Mucosa of stomach (tissue), 1 donor: Measurements from ENCODE around the gene SMIM23.
"Not testable (repeated sequence)": the region's sequence is repeated elsewhere in the genome, so short reads cannot be mapped to it uniquely, and the experiment has no call there.

Experiments used
- H3K27me3 ChIP-seq: one replicate; pipeline ENCODE4 v1.7.0; 2013; ENCODE audit warnings: mild to moderate bottlenecking, low read length; ENCODE audit not compliant: control insufficient read depth, insufficient read depth
- H3K36me3 ChIP-seq: one replicate; pipeline ENCODE4 v1.7.0; 2013; ENCODE audit warnings: low read length; ENCODE audit not compliant: control insufficient read depth, insufficient read depth
- H3K4me1 ChIP-seq: one replicate; pipeline ENCODE4 v1.7.0; 2013; ENCODE audit warnings: mild to moderate bottlenecking, low read length; ENCODE audit not compliant: control insufficient read depth, insufficient read depth
- H3K4me3 ChIP-seq: one replicate; pipeline ENCODE4 v1.7.0; 2013; ENCODE audit warnings: low read length
- H3K9ac ChIP-seq: one replicate; pipeline ENCODE4 v1.7.0; 2013; ENCODE audit warnings: mild to moderate bottlenecking, low read length, moderate library complexity
- H3K9me3 ChIP-seq: one replicate; pipeline ENCODE4 v1.7.0; 2013; ENCODE audit warnings: mild to moderate bottlenecking, low read length, moderate library complexity; ENCODE audit not compliant: control insufficient read depth
- donor health status: Pancreatic carcinoma.

SMIM23 gene

DNA sequence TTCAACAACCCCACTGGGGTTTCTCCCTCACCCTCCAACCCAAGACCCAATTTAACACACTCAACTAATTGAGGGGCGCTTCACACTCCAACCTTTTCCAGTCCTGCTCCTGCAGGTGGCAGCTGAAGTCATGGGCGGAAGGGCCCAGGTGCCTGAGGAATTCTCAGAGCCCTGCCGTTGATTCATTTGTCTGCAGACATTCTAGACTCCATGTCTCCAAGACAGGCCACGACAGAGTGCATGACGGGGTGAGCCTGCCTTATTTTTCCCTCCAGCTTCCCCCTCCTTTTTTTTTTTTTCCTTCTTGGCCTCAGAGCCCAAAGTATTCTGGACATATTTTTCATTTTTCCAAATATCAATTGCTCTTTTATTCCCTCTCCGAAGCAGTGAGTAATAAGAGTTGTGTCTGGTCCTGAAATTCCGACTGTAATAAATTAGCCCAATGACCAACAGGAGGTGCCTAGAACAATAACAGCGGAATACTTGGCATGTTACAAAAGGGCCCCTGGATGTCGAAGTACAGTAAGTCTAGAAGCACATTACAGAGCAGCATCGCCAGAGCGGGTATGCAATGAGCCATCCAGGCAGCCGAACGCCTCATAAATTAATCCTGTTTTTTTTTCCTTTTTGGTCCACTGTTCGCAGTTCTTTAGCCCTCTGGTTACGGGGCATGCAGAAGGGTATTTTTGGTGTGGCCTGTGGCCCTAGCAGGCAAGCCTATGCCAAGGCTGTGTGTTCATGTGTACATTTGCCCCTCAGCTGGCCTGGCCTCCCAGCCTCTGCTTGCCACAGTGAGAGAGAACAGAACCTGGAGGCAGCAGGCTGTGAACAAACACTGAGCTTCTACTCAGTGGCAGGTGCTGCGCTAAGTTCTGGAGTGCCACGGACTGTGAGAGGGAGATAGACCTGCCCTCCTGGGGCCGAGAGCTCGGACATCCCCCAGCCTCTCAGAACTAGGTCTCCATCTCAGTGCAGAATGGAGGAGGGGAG, 8.6 kb upstream of the SMIM23 start:
- Histone ChIP-seq H3K9me3 (no peaks in the 10 kb centered on the region), H3K4me3 (no peak overlapping the region), H3K9ac (no peak overlapping the region), H3K4me1 (no peaks in the 10 kb centered on the region), H3K27me3 (no peaks in the 10 kb centered on the region), H3K36me3 (no peaks in the 10 kb centered on the region)

DNA sequence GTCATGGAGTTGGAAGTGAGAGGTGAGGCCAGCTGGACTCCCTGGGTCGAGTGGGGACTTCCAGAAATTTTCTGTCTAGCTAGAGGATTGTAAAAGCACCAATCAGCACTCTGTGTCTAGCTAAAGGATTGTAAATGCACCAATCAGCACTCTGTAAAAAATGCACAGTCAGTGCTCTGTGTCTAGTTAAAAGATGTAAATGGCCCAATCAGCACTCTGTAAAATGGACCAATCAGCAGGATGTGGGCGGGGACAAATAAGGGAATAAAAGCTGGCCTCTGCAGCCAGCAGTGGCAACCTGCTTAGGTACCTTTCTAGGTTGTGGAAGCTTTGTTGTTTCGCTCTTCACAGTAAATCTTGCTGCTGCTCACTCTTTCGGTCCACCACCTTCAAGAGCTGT, 3.9 kb upstream of the SMIM23 start:
- not testable (repeated sequence) for H3K27me3 ChIP-seq, H3K4me3 ChIP-seq, H3K9ac ChIP-seq, H3K9me3 ChIP-seq, H3K4me1 ChIP-seq, H3K36me3 ChIP-seq

DNA sequence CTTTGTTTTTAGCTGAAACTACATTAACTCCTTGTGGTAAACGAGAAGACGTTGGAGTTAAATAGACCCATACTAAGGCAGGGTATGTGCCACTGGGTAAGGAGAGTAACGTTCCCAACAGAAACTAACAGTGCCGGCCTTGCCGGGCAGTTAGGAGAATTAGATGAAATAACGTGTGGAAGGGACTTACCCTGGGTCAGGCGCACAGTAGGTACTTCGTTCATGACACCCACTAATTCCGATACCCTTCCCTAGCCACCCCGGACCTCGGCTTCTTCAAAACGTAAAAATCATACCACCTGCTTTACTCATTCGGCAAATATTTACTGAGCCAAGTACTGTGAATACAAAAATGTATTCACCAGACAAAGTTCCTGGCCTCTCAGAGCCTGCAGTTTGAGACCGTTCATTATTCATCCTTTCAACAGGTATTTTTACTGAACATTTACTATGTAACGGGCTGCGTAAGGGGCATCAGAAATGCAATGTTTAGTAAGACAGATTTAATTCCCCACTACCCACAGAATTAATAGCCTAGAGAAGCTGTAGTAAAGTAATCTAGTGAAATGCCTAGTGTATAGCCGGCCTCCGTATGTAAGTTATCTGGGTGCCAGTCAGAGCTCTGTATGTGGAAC, 3.2 kb upstream of the SMIM23 start:
- Histone ChIP-seq H3K27me3 (no peaks in the 10 kb centered on the region), H3K9ac (no peak overlapping the region), H3K9me3 (no peaks in the 10 kb centered on the region)

DNA sequence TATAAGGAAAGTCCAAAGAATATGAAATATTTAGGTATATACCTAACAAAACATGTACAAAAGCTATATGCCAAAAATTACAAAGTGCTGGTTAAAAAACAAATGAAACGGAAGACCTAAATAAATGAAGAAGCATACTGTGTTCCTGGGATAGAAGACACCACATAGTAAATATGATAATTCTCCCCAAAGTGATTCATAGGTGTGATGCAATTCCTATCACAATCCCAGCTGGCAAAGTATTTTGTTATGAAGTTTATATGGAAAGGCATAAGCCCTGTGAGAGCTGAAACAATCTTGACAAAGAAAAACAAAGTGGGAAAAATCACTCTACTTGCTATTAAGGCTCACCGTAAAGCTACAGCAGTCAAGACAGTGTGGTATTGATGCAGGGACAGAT, 2.6 kb upstream of the SMIM23 start:
- no peaks in the 10 kb centered on the region for H3K36me3 ChIP-seq
- H3K27me3 ChIP-seq: no peaks in the 10 kb centered on the region
- no peaks in the 10 kb centered on the region for H3K9me3 ChIP-seq
- no peaks in the 10 kb centered on the region for H3K4me1 ChIP-seq
- no peak overlapping the region for H3K9ac ChIP-seq
- no peak overlapping the region for H3K4me3 ChIP-seq

More for the DNA sequence above, 3.2 kb upstream of the SMIM23 start:
- Histone ChIP-seq H3K36me3 (no peaks in the 10 kb centered on the region), H3K4me1 (no peaks in the 10 kb centered on the region), H3K4me3 (no peak overlapping the region)

DNA sequence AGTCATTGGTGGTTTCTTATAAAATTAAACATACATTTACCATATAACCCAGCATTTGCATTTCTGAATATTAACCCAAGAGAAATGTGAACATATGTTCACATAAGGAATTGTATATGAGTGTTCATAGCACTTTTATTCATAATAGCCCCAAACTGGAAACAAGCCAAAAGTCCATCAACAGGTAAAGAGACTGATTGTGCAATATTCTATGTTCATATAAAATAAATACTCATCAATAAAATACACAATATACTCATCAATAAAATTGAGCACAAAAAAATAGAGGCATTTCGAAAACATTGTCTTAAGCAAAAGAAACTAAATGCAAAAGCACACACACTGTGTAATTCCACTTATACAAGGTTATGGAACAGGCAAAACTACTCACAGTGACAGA, 3.7 kb downstream of the SMIM23 start:
- Histone ChIP-seq H3K4me1 (no peaks in the 10 kb centered on the region), H3K36me3 (no peaks in the 10 kb centered on the region), H3K9ac (no peak overlapping the region), H3K9me3 (no peaks in the 10 kb centered on the region), H3K27me3 (no peaks in the 10 kb centered on the region), H3K4me3 (no peak overlapping the region)

DNA sequence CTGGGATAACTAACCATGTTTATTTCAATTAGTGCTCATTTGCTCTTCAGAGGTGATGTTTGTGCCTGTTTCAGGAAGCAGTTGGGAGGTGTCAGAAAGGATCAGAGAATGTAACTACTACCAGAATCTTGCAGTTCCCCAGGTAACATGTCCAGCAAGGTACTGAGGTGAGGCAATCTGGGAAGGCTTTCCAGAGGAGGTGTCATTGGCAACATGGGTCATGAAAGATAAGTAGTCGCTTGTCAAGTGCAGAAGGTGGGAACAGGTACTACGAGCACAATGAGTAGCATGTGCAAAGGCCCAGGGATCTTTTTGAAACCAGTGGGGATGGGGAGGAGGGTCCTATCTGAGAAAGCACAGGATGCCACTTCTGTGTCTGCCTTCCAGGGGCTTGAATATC, 4.8 kb downstream of the SMIM23 start:
- Histone ChIP-seq H3K9ac (no peak overlapping the region), H3K36me3 (no peaks in the 10 kb centered on the region), H3K4me3 (no peak overlapping the region), H3K4me1 (no peaks in the 10 kb centered on the region), H3K9me3 (no peaks in the 10 kb centered on the region), H3K27me3 (no peaks in the 10 kb centered on the region)

DNA sequence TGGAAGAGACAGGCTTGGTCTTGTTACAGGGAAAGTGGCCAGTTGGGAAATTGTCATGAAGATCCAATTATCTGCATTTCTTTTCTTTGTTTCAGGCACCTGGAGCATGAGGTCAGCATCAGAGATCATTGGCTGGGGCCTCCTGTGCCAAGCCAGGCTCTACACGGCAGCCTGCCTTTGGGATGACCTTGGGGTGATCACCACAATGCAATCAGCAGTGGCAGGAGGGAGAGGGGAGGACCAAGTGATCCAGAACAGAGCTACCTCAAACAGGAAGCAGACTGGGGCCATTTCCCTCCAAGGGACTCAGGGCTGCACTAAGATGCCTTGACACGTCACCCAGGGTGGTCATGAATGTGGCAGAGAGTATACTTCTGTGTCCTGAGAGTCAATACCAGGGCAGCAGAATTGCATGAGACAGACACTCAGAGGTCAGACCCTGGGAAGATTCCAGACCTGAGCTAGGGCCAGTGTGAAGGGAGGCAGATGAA, 8.9 kb downstream of the SMIM23 start:
- no peaks in the 10 kb centered on the region for H3K27me3 ChIP-seq
- H3K36me3 ChIP-seq: no peaks in the 10 kb centered on the region
- H3K4me3 ChIP-seq: no peak overlapping the region
- H3K4me1 ChIP-seq: no peaks in the 10 kb centered on the region
- no peak overlapping the region for H3K9ac ChIP-seq
- no peaks in the 10 kb centered on the region for H3K9me3 ChIP-seq

DNA sequence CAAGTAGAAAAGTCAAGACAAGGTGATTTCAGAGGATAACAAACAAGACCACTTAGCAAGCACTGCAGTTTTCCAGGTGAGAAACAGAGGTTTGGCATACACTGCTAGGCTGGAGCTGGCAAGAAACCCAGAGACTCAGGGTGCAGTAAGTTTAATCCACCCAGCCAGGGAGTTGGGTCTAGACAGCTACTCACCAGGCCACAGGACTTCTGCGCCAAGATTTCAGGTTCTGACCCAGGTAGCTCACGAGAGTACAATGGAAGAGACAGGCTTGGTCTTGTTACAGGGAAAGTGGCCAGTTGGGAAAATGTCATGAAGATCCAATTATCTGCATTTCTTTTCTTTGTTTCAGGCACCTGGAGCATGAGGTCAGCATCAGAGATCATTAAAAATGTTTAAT, 9.8 kb downstream of the SMIM23 start:
- Histone ChIP-seq H3K9me3 (no peaks in the 10 kb centered on the region), H3K4me3 (no peak overlapping the region), H3K36me3 (no peaks in the 10 kb centered on the region), H3K27me3 (no peaks in the 10 kb centered on the region), H3K9ac (no peak overlapping the region), H3K4me1 (no peaks in the 10 kb centered on the region)

DNA sequence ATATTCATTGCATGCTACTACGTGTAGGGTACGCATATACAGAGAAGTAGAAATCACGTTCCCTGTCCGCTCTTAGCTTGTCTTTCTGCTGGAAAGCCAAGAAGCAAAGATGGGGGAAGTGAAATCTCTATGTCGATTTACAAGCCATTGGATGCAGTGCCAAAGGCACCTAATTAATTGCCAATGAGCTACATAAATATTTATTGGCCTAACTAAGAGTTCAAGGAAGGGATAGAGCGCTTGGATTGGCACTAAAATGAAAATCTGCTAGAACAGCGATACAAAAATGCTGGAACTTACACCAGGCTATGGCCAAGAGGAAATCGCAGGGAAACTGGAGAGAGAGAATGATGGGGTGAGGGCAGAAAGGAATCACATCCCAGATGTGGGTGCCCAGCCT, 10.8 kb downstream of the SMIM23 start:
- H3K4me3 ChIP-seq: no peak overlapping the region
- H3K9me3 ChIP-seq: no peaks in the 10 kb centered on the region
- H3K27me3 ChIP-seq: no peaks in the 10 kb centered on the region
- H3K9ac ChIP-seq: no peak overlapping the region
- no peaks in the 10 kb centered on the region for H3K4me1 ChIP-seq
- H3K36me3 ChIP-seq: no peaks in the 10 kb centered on the region

DNA sequence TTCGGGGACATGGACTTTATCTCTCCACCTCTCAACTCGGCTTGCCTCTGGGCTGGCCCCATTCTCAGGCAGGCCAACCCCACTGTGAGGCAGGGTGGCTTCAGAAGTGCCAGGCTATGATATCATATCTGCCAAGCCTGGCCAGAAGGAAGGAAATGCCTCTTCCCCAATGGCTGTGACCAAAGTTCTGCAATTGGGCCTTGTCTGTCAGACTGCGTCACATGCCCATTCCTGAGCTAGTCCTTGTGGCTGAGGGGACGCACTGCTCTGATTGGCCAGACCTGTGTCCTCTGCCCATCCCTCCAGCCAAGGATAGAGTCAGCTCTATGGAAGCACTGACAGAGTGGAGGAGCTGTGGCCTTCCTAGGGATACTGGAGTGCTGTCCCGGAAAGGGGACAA, 11.9 kb downstream of the SMIM23 start:
- Histone ChIP-seq H3K27me3 (no peaks in the 10 kb centered on the region), H3K4me1 (no peaks in the 10 kb centered on the region), H3K9ac (no peak overlapping the region), H3K9me3 (no peaks in the 10 kb centered on the region), H3K4me3 (no peak overlapping the region), H3K36me3 (no peaks in the 10 kb centered on the region)

DNA sequence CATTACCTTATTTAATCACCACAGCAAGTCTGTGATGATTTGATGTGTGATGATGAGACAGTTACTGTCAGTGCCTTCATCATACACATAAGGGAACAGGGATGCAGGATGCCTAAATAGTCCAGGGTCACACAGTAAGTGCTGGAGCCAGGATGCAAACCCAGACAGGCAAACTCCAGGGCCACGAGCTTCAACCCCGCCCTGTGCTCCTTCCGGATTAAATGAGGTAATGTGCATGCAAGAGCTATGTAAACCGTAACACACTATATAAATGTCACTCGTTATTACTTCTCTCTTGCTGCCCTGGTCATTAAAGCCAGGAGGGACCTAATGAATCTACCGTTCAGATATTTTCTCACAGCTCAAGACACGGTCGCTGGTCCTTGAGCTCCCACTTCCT, 12.8 kb downstream of the SMIM23 start:
- H3K36me3 ChIP-seq: no peaks in the 10 kb centered on the region
- no peak overlapping the region for H3K9ac ChIP-seq
- H3K9me3 ChIP-seq: no peaks in the 10 kb centered on the region
- H3K4me3 ChIP-seq: no peak overlapping the region
- H3K27me3 ChIP-seq: no peaks in the 10 kb centered on the region
- no peaks in the 10 kb centered on the region for H3K4me1 ChIP-seq

DNA sequence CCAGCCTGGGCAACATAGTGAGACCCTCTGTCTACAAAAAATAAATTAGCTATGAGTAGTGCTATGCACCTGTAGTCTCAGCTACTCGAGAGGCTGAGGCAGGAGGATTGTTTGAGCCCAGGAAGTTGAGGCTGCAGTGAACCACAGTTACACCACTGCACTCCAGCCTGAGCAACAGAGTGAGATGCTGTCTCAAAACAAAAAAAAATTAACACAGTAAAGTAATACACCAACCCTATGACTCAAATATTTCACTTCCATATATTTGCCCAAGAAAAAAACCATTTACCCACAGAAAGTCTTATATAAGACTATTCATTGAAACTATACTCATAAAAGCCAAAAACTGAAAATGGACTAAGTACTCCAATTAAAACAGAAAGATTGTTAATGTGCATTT, 16.2 kb downstream of the SMIM23 start:
- Histone ChIP-seq H3K4me1 (no peaks in the 10 kb centered on the region), H3K27me3 (peaks cover 12% of the 10 kb centered on the region), H3K9ac (no peak overlapping the region), H3K9me3 (no peaks in the 10 kb centered on the region), H3K36me3 (no peaks in the 10 kb centered on the region), H3K4me3 (no peak overlapping the region)
